ENCODE data around the gene FGF8.

- TF ChIP-seq POLR2A (IDR thresholded peaks at IDR 0.05; ENCODE audit: low read depth, low read length): no peak
- TF ChIP-seq CTCF (conservative IDR thresholded peaks at IDR 0.05; ENCODE audit: low read depth, low read length): no peak
- no peak for TF ChIP-seq USF2 (IDR thresholded peaks at IDR 0.05; ENCODE audit: low read depth, low read length)
- no peak for TF ChIP-seq RCOR1 (IDR thresholded peaks at IDR 0.05; ENCODE audit: insufficient replicate concordance, low read length)
- no peak for TF ChIP-seq SMC3 (IDR thresholded peaks at IDR 0.05; ENCODE audit: low read depth, low read length)
- TF ChIP-seq ELK1 (IDR thresholded peaks at IDR 0.05; ENCODE audit: borderline replicate concordance, low read depth, low read length): no peak
- TF ChIP-seq RAD21 (IDR thresholded peaks at IDR 0.05; ENCODE audit: low read length): no peak
- TF ChIP-seq FOS (IDR thresholded peaks at IDR 0.05; ENCODE audit: low read depth, low read length): no peak
These were observed 15.4 kb downstream of the FGF8 start for GRCh38 chr10:101760510-101760909.
